K562 (cell line): Measurements from ENCODE around the gene TM7SF2. TPM values are rescaled to one million over a fixed set of nuclear protein-coding genes. Genes with fewer than 3 reads are reported as not detected.
A peak's percentile ranks its signal among the peaks of the same experiment; 100 is the strongest.

ENCODE experiments used
- ATAC-seq: fragments of 200-7000 bp; cut with Tn5 transposase; 3 replicates; pipeline ENCODE4 v1.9.1; 2020; ENCODE audit warnings: moderate library complexity
- BruUV-seq: library from RNA; stranded (reverse); fragments of 400-500 nt; replicated peaks from 2 replicates; lab custom pipeline; 2021; lab: Mats Ljungman, UMichigan
- CTCF ChIA-PET: fragments of 300-600 bp; formaldehyde crosslinking; extraction: SDS; loops from one replicate; lab custom pipeline; 2021; ENCODE audit warnings: low intra/inter-chr PET ratio; lab: Yijun Ruan, JAX
- POLR2A ChIA-PET: fragments of 300-600, 350-650 bp; sonication (Branson Sonifier 250); formaldehyde crosslinking; extraction: SDS; loops from one replicate; lab custom pipeline; 2021; ENCODE audit warnings: antibody characterized with exemption, inconsistent platforms; lab: Yijun Ruan, JAX
- DNase-seq, 4 experiments: peaks; one replicate each; pipeline versions ENCODE4 v3.0.0 to v3.0.0-alpha.2; 2011 to 2018; ENCODE audit warnings: low spot score in 3 of 4, mixed read lengths in 3 of 4; ENCODE audit errors: extremely low read depth in 1 of 4
- FAIRE-seq: peaks from 2 replicates; lab custom pipeline; 2011; peaks lifted over from hg19 to GRCh38; lab: Jason Lieb, UNC
- H2AFZ ChIP-seq: 2 replicates; pipeline ENCODE4 v1.6.0; 2011; ENCODE audit warnings: low read depth, low read length, control low read depth, inconsistent platforms
- H3K27ac ChIP-seq: fragments of 200-600 bp; 3 replicates; pipeline ENCODE4 v1.8.0; 2011; ENCODE audit warnings: low read depth, mild to moderate bottlenecking, control low read depth, inconsistent platforms, low read length, moderate library complexity, mixed read lengths; ENCODE audit errors: extremely low read depth
- H3K27me3 ChIP-seq, 2 experiments: fragments of 300-600 bp in 1 of 2; 2 replicates in 1 of 2; 3 replicates in 1 of 2; pipeline versions ENCODE4 v1.6.0 to v1.8.0; 2011; ENCODE audit warnings: inconsistent platforms in 2 of 2, low read length in 2 of 2, mild to moderate bottlenecking in 1 of 2, mixed read lengths in 1 of 2, moderate library complexity in 1 of 2; ENCODE audit not compliant: control insufficient read depth in 2 of 2, insufficient read depth in 2 of 2
- H3K36me3 ChIP-seq: fragments of 300-600 bp; 3 replicates; pipeline ENCODE4 v1.8.0; 2011; ENCODE audit warnings: mild to moderate bottlenecking, low read length, inconsistent platforms; ENCODE audit not compliant: control insufficient read depth, insufficient read depth
- H3K4me1 ChIP-seq, 2 experiments: fragments of 200-600 bp in 1 of 2; replicated peaks in 1 of 2; 2 replicates in 1 of 2; 3 replicates in 1 of 2; pipeline versions ENCODE4 v1.5.1 to v1.8.0; 2011; ENCODE audit warnings: inconsistent platforms in 2 of 2, low read length in 2 of 2, mild to moderate bottlenecking in 1 of 2, mixed read lengths in 1 of 2, moderate library complexity in 1 of 2; ENCODE audit not compliant: control insufficient read depth in 2 of 2, insufficient read depth in 2 of 2
- H3K4me2 ChIP-seq: 2 replicates; pipeline ENCODE4 v1.6.1; 2011; ENCODE audit warnings: low read length, control low read depth, inconsistent platforms, mixed read lengths; ENCODE audit not compliant: insufficient read depth
- H3K4me3 ChIP-seq: fragments of 200-600 bp; sonication (generic), shearing (Covaris generic); 2 replicates; pipeline ENCODE4 v1.5.1; 2016; ENCODE audit warnings: control low read depth, inconsistent platforms
- H3K79me2 ChIP-seq: fragments of 200-600 bp; 3 replicates; pipeline ENCODE4 v1.8.0; 2011; ENCODE audit warnings: low read length, inconsistent platforms; ENCODE audit not compliant: control insufficient read depth, insufficient read depth
- H3K9ac ChIP-seq, 2 experiments: 2 replicates each; pipeline versions ENCODE4 v1.6.0 to v1.6.1; 2011; ENCODE audit warnings: low read depth in 2 of 2, low read length in 2 of 2, control low read depth in 1 of 2, inconsistent platforms in 1 of 2, mild to moderate bottlenecking in 1 of 2, mixed read lengths in 1 of 2; ENCODE audit not compliant: insufficient read depth in 1 of 2
- H3K9me1 ChIP-seq: one replicate; pipeline ENCODE4 v1.6.0; 2011; ENCODE audit warnings: inconsistent platforms, mild to moderate bottlenecking, low read length, moderate library complexity; ENCODE audit not compliant: control insufficient read depth, insufficient read depth
- H3K9me3 ChIP-seq: replicated peaks from 2 replicates; pipeline ENCODE4 v1.5.1; 2011; ENCODE audit warnings: low read depth, low read length, inconsistent platforms; ENCODE audit not compliant: control insufficient read depth, insufficient read depth
- H4K20me1 ChIP-seq: replicated peaks from 2 replicates; pipeline ENCODE4 v1.6.1; 2011; ENCODE audit warnings: low read length, inconsistent platforms, mixed read lengths; ENCODE audit not compliant: control insufficient read depth, insufficient read depth
- BRD4 ChIP-seq: fragments of 200-600 bp; sonication (generic); IDR thresholded peaks from 2 replicates; pipeline ENCODE4 v1.6.1; 2017; ENCODE audit warnings: inconsistent platforms
- CREM ChIP-seq: IDR thresholded peaks from 2 replicates; pipeline ENCODE4 v1.6.1; 2014; ENCODE audit warnings: antibody characterized with exemption, low read depth
- CTBP1 ChIP-seq: fragments of 450-650 bp; IDR thresholded peaks from 2 replicates; pipeline ENCODE4 v1.6.1; 2016; ENCODE audit warnings: borderline replicate concordance
- EP300 ChIP-seq: IDR thresholded peaks from 2 replicates; pipeline ENCODE4 v1.6.1; 2012; ENCODE audit warnings: low read length, improper control_type of control experiment
- EWSR1 ChIP-seq: fragments of 450-650 bp; IDR thresholded peaks from 2 replicates; pipeline ENCODE4 v1.6.1; 2018; ENCODE audit warnings: borderline replicate concordance, mild to moderate bottlenecking, low read depth, moderate library complexity; ENCODE audit not compliant: partially characterized antibody
- ILK ChIP-seq: fragments of 450-650 bp; IDR thresholded peaks from 2 replicates; pipeline ENCODE4 v1.6.1; 2016; ENCODE audit warnings: missing genetic modification characterization, low read depth, mild to moderate bottlenecking, missing compliant biosample characterization, moderate library complexity, borderline replicate concordance
- JUND ChIP-seq, 2 experiments: IDR thresholded peaks; 2 replicates in 1 of 2; 3 replicates in 1 of 2; pipeline ENCODE4 v1.6.1; 2011; ENCODE audit warnings: borderline replicate concordance in 2 of 2, low read depth in 2 of 2, low read length in 2 of 2, improper control_type of control experiment in 1 of 2, missing biosample characterization in 1 of 2, missing genetic modification characterization in 1 of 2, missing genetic modification reagents in 1 of 2
- MECOM ChIP-seq: fragments of 250-450 bp; sonication (Bioruptor Pico); IDR thresholded peaks from 2 replicates; pipeline ENCODE4 v1.8.0; 2022; ENCODE audit warnings: inconsistent platforms
- RAD51 ChIP-seq: fragments of 450-650 bp; IDR thresholded peaks from 2 replicates; pipeline ENCODE4 v1.7.1; 2016; ENCODE audit warnings: low read depth, mild to moderate bottlenecking, borderline replicate concordance
- RBM15 ChIP-seq: fragments of 200-400 bp; formaldehyde crosslinking; IDR thresholded peaks from 2 replicates; pipeline ENCODE4 v1.6.1; 2018; ENCODE audit warnings: mild to moderate bottlenecking, low read length, moderate library complexity; ENCODE audit not compliant: insufficient read depth
- RHOXF2B ChIP-seq: fragments of 250-450 bp; sonication (Bioruptor Pico); conservative IDR thresholded peaks from 2 replicates; pipeline ENCODE4 v1.5.1; 2021
- ZFX ChIP-seq: sonication (generic); formaldehyde crosslinking; IDR thresholded peaks from 2 replicates; pipeline ENCODE4 v1.8.0; 2022; ENCODE audit warnings: mild to moderate bottlenecking, missing genetic modification reagents, moderate library complexity
- ZNF384 ChIP-seq: IDR thresholded peaks from 2 replicates; pipeline ENCODE4 v1.6.1; 2012; ENCODE audit warnings: low read depth, low read length, improper control_type of control experiment
- WGBS: fragments of 100-300 bp; shearing (Covaris generic); methylation state at CpG from one replicate; pipeline ENCODE4 v1.1.6; 2016; ENCODE audit warnings: low coverage, mixed read lengths; ENCODE audit not compliant: insufficient coverage; ENCODE audit errors: missing lambda C conversion rate; 5-methylcytosine and 5-hydroxymethylcytosine counted together
- in situ Hi-C: fragments of 300-500 bp; cut with MboI; formaldehyde crosslinking; loops from 4 replicates; pipeline ENCODE4 v1.15.0; 2018; ENCODE audit warnings: inconsistent platforms, mixed read lengths
- intact Hi-C: fragments of 100-400 bp; cut with micrococcal nuclease; formaldehyde crosslinking; loops from 2 replicates; pipeline ENCODE4 v1.14.2; 2022
- polyA plus RNA-seq, 8 experiments: library from polyadenylated mRNA; depleted of rRNA in 4 of 8; stranded (reverse) in 5 of 8; unstranded in 3 of 8; fragments of >200 nt; fragmentation: Nextera tagmentation in 2 of 8; fragmentation: Illumina TruSeq in 1 of 8; extraction: Ambion mirVana in 2 of 8; extraction: Trizol in 1 of 8; gene quantifications; 2 replicates each; pipeline versions ENCODE4 v1.2.1 to v1.2.3, GENCODE V29; 2011 to 2014; ENCODE audit warnings: inconsistent platforms in 1 of 8, missing spikeins in 1 of 8
- total RNA-seq, 7 experiments: library from RNA; depleted of rRNA in 6 of 7; stranded (reverse); fragments of >200 nt in 6 of 7; fragmentation: Illumina TruSeq in 2 of 7; extraction: Trizol in 2 of 7; gene quantifications; 2 replicates each; pipeline versions ENCODE4 v1.2.1 to v1.2.3, GENCODE V29; 2011 to 2021; ENCODE audit warnings: low replicate concordance in 1 of 7
- TF ChIP-seq, protein P1 (sequence below): fragments of 250-450 bp; sonication (Bioruptor Pico); IDR thresholded peaks from 2 replicates; pipeline ENCODE4 v1.5.0; 2020; ENCODE audit warnings: mild to moderate bottlenecking, borderline replicate concordance
- TF ChIP-seq, protein P2 (sequence below), 2 experiments: fragments of 150-350 bp in 1 of 2; IDR thresholded peaks; 2 replicates each; pipeline ENCODE4 v1.6.1; 2012 to 2016; ENCODE audit warnings: low read depth in 2 of 2, low read length in 2 of 2, mild to moderate bottlenecking in 1 of 2, moderate library complexity in 1 of 2

The TM7SF2 gene
- total and polyA plus RNA-seq, 9 of the 15 experiments (the other 6 are each of a cell fraction or from before 2014, with no cell fraction given), result 1.2 to 22.0 (median 14.3) TPM

DNA sequence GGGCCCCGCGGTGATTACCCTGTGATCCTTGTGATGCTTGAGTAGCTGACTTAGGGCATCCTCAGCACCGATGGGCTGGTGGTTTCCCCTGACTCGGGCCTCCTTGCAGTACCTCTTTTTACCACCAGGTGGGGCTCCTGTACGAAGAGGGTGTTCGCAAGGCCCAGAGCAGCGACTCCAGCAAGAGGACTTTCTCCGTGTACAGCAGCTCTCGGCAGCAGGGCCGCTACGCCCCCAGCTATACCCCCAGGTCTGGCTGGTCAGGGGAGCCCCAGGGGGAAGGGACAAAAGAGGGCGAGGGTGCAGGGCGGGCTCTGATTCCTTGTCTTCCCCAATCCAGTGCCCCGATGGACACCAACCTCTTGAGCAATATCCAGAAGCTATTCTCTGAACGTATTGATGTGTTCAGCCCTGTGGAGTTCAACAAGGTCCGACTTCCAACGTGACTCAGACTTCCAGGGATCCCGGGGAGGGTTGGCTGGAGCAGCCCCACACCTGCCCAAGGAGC lies 1.3 kb upstream of the TM7SF2 start:
- Histone ChIP-seq H3K4me2 (peak overlapping the region; percentile 14; the same call in 1 of the 2 replicates), H3K36me3 (peaks cover 25% of the 10 kb centered on the region; the same call in 2 of the 3 replicates), H3K4me1 (peaks cover 21 to 48% of the 10 kb centered on the region in 2 experiments), H3K9me1 (no peaks in the 10 kb centered on the region), H3K27ac (no peak overlapping the region; the same call in 2 of the 3 replicates), H4K20me1 (no peaks in the 10 kb centered on the region), H3K79me2 (peaks cover 5% of the 10 kb centered on the region; the same call in 2 of the 3 replicates), H3K4me3 (no peak overlapping the region), H3K9ac (peak overlapping the region in 1 of 2 experiments; percentile 75; a peak in 2 of 4 replicates), H2AFZ (no peak overlapping the region), H3K27me3 (no peaks in the 10 kb centered on the region), H3K9me3 (no peaks in the 10 kb centered on the region)
- in situ Hi-C loops, result no loop called here
- CTCF ChIA-PET, result interaction anchor here (0.7 to 1.9 kb wide), 3 partner anchors 70 to 219 kb away, joined by 6 to 16 read pairs (median 10); partner anchors contain the start of gene CAPN1
- BruUV-seq, result no TSS peak
- peak; percentile 98 for FAIRE-seq
- intact Hi-C loops, result loop anchor here (2.0 to 10.0 kb wide), 5 partner anchors 70 to 263 kb away; partner anchors contain the start of genes CAPN1 and CDC42EP2
- WGBS, result 6% methylated on average over 18 of the region's 18 CpGs
- peak; percentile 76 to 88 (median 80) for DNase-seq
- ATAC-seq, result peak; percentile 59
- POLR2A ChIA-PET, result interaction anchor here (0.5 to 7.2 kb wide), 15 partner anchors 14 to 348 kb away, joined by 3 to 92 read pairs (median 4); partner anchors contain the start of genes BATF2, NEAT1, POLA2 and SPDYC
- TF ChIP-seq, protein P1, sequence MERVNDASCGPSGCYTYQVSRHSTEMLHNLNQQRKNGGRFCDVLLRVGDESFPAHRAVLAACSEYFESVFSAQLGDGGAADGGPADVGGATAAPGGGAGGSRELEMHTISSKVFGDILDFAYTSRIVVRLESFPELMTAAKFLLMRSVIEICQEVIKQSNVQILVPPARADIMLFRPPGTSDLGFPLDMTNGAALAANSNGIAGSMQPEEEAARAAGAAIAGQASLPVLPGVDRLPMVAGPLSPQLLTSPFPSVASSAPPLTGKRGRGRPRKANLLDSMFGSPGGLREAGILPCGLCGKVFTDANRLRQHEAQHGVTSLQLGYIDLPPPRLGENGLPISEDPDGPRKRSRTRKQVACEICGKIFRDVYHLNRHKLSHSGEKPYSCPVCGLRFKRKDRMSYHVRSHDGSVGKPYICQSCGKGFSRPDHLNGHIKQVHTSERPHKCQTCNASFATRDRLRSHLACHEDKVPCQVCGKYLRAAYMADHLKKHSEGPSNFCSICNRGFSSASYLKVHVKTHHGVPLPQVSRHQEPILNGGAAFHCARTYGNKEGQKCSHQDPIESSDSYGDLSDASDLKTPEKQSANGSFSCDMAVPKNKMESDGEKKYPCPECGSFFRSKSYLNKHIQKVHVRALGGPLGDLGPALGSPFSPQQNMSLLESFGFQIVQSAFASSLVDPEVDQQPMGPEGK (CRISPR knock-in tag), result no peak
- TF ChIP-seq BRD4 (no peak), CTBP1 (peak; percentile 60), RHOXF2B (CRISPR knock-in tag) (no peak), RAD51 (no peak), EP300 (no peak), ILK (tag) (no peak), ZFX (CRISPR knock-in tag) (peak; percentile 51; the same call in 1 of the 2 replicates), MECOM (CRISPR knock-in tag) (no peak), RBM15 (no peak), JUND (IDR thresholded peaks at IDR 0.05; ENCODE audit: borderline replicate concordance, low read depth, low read length) (peak; percentile 38; the same call in 1 of the 2 replicates), JUND (tag; IDR thresholded peaks at IDR 0.05; ENCODE audit: borderline replicate concordance, low read depth, low read length) (no peak), ZNF384 (0 out of 2 replicates have a peak, but pooled peaks have one; percentile 30), EWSR1 (no peak), CREM (0 out of 2 replicates have a peak, but pooled peaks have one; percentile 20)
- TF ChIP-seq, protein P2, sequence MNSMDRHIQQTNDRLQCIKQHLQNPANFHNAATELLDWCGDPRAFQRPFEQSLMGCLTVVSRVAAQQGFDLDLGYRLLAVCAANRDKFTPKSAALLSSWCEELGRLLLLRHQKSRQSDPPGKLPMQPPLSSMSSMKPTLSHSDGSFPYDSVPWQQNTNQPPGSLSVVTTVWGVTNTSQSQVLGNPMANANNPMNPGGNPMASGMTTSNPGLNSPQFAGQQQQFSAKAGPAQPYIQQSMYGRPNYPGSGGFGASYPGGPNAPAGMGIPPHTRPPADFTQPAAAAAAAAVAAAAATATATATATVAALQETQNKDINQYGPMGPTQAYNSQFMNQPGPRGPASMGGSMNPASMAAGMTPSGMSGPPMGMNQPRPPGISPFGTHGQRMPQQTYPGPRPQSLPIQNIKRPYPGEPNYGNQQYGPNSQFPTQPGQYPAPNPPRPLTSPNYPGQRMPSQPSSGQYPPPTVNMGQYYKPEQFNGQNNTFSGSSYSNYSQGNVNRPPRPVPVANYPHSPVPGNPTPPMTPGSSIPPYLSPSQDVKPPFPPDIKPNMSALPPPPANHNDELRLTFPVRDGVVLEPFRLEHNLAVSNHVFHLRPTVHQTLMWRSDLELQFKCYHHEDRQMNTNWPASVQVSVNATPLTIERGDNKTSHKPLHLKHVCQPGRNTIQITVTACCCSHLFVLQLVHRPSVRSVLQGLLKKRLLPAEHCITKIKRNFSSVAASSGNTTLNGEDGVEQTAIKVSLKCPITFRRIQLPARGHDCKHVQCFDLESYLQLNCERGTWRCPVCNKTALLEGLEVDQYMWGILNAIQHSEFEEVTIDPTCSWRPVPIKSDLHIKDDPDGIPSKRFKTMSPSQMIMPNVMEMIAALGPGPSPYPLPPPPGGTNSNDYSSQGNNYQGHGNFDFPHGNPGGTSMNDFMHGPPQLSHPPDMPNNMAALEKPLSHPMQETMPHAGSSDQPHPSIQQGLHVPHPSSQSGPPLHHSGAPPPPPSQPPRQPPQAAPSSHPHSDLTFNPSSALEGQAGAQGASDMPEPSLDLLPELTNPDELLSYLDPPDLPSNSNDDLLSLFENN (IDR thresholded peaks at IDR 0.05; ENCODE audit: low read depth in 2 of 2, low read length in 2 of 2), result 0 out of 4 replicates have a peak, but pooled peaks of 1 of the 2 experiments have one; percentile 43
